OCI-LY1 (cell line): Measurements from ENCODE around the gene DAPL1.

ENCODE experiments used
- CTCF ChIP-seq: fragments of 200-600 bp; sonication (generic), shearing (Covaris generic); IDR thresholded peaks from 2 replicates; pipeline ENCODE4 v1.5.1; 2017; ENCODE audit warnings: mild to moderate bottlenecking, antibody characterized with exemption, low read length, moderate library complexity, mixed read lengths
- EZH2 ChIP-seq: fragments of 200-600 bp; sonication (generic), shearing (Covaris generic); IDR thresholded peaks from 2 replicates; pipeline ENCODE4 v1.8.0; 2017; ENCODE audit warnings: borderline replicate concordance, mixed run types, mild to moderate bottlenecking, antibody characterized with exemption, low read length, moderate library complexity, mixed read lengths

GRCh38 chr2:158777077-158777476, 18.0 kb upstream of the DAPL1 start:
- TF ChIP-seq CTCF (no peak), EZH2 (no peak)
